Retinal pigment epithelial cell (primary cell): ENCODE results near the gene MEIS1.
A peak's percentile ranks its signal among the peaks of the same experiment; 100 is the strongest.

ENCODE experiments used
- DNase-seq: peaks from one replicate; pipeline ENCODE4 v3.0.0-alpha.2; 2010; ENCODE audit warnings: low read depth
- H3K4me3 ChIP-seq: 2 replicates; pipeline ENCODE4 v1.5.1; 2011; ENCODE audit warnings: mild to moderate bottlenecking, low read length, control low read depth, moderate library complexity
- CTCF ChIP-seq: conservative IDR thresholded peaks from 2 replicates; pipeline ENCODE4 v1.5.1; 2011; ENCODE audit warnings: low read depth, low read length, control low read depth, inconsistent platforms

Gene MEIS1

GRCh38 chr2:66594001-66594400 lies 159.1 kb downstream of the MEIS1 start:
- no peak for TF ChIP-seq CTCF
- H3K4me3 ChIP-seq = no peak overlapping the region
- DNase-seq = no peak

- no peak overlapping the region for H3K4me3 ChIP-seq
- DNase-seq = no peak
- TF ChIP-seq CTCF = no peak
Observed at GRCh38 chr2:66595556-66595955, 160.6 kb downstream of the MEIS1 start.

GRCh38 chr2:66596256-66596655 lies 161.3 kb downstream of the MEIS1 start:
- DNase-seq = peak; percentile 14
- no peak for TF ChIP-seq CTCF

GRCh38 chr2:66601624-66602023 lies 166.7 kb downstream of the MEIS1 start:
- no peak overlapping the region for H3K4me3 ChIP-seq
- TF ChIP-seq CTCF = no peak
- no peak for DNase-seq

More at GRCh38 chr2:66596256-66596655, 161.3 kb downstream of the MEIS1 start:
- H3K4me3 ChIP-seq = no peak overlapping the region

- no peak for DNase-seq
- no peak for TF ChIP-seq CTCF
- no peak overlapping the region for H3K4me3 ChIP-seq
Observed at GRCh38 chr2:66602341-66602740, 167.4 kb downstream of the MEIS1 start.

- no peak for DNase-seq
- H3K4me3 ChIP-seq = no peak overlapping the region
- TF ChIP-seq CTCF = no peak
Observed at GRCh38 chr2:66604326-66604725, 169.4 kb downstream of the MEIS1 start.

GRCh38 chr2:66604976-66605375 lies 170.1 kb downstream of the MEIS1 start:
- no peak for DNase-seq
- TF ChIP-seq CTCF = no peak
- no peak overlapping the region for H3K4me3 ChIP-seq
